WERI-Rb-1 (cell line): ENCODE data around the gene UROC1.

Source experiments
- DNase-seq: peaks from one replicate; pipeline ENCODE4 v3.0.0-alpha.2; 2020
- H3K27ac ChIP-seq: fragments of 250-450 bp; sonication (Bioruptor Pico); 2 replicates; pipeline ENCODE4 v1.5.1; 2020; ENCODE audit warnings: mild to moderate bottlenecking, moderate library complexity
- H3K27me3 ChIP-seq: fragments of 250-450 bp; sonication (Bioruptor Pico); 2 replicates; pipeline ENCODE4 v1.5.1; 2021; ENCODE audit warnings: mild to moderate bottlenecking, low read depth, moderate library complexity; ENCODE audit not compliant: insufficient read depth, severe bottlenecking
- H3K36me3 ChIP-seq: fragments of 250-450 bp; sonication (Bioruptor Pico); 2 replicates; pipeline ENCODE4 v1.5.1; 2020; ENCODE audit warnings: mild to moderate bottlenecking, moderate library complexity
- H3K4me3 ChIP-seq: 2 replicates; pipeline ENCODE4 v1.5.1; 2011; ENCODE audit warnings: low read depth, mild to moderate bottlenecking, control low read depth, low read length
- H3K9me3 ChIP-seq: fragments of 250-450 bp; sonication (Bioruptor Pico); 2 replicates; pipeline ENCODE4 v1.5.1; 2021; ENCODE audit warnings: mild to moderate bottlenecking, moderate library complexity; ENCODE audit not compliant: severe bottlenecking
- TF ChIP-seq, protein P1 (sequence below): IDR thresholded peaks from 2 replicates; pipeline ENCODE4 v1.5.1; 2011; ENCODE audit warnings: low read depth, mild to moderate bottlenecking, control low read depth, inconsistent platforms, low read length

The UROC1 gene

DNA sequence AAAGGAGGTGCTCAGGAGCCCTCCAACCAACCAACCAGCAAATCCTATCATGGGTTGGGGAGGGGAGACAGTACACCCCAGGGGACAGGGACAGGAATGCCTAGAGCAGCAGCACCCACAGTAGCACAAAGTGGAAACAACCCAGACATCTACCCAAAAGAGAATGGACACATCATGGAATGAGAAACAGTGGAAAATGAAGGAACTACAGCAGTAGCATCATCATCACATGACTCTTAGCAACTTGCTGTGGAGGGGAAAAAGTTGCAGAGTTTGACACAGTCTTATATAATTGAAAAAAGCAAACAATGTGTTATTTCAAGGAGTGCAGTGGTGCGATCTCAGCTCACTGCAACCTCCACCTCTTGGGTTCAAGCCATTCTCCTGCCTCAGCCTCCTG lies 30.1 kb upstream of the UROC1 start:
- Histone ChIP-seq H3K9me3 (no peaks in the 10 kb centered on the region), H3K27me3 (no peaks in the 10 kb centered on the region), H3K27ac (no peak overlapping the region), H3K4me3 (no peak overlapping the region), H3K36me3 (no peaks in the 10 kb centered on the region)
- TF ChIP-seq, protein P1, sequence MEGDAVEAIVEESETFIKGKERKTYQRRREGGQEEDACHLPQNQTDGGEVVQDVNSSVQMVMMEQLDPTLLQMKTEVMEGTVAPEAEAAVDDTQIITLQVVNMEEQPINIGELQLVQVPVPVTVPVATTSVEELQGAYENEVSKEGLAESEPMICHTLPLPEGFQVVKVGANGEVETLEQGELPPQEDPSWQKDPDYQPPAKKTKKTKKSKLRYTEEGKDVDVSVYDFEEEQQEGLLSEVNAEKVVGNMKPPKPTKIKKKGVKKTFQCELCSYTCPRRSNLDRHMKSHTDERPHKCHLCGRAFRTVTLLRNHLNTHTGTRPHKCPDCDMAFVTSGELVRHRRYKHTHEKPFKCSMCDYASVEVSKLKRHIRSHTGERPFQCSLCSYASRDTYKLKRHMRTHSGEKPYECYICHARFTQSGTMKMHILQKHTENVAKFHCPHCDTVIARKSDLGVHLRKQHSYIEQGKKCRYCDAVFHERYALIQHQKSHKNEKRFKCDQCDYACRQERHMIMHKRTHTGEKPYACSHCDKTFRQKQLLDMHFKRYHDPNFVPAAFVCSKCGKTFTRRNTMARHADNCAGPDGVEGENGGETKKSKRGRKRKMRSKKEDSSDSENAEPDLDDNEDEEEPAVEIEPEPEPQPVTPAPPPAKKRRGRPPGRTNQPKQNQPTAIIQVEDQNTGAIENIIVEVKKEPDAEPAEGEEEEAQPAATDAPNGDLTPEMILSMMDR, result no peak
- DNase-seq, result peak; percentile 5

DNA sequence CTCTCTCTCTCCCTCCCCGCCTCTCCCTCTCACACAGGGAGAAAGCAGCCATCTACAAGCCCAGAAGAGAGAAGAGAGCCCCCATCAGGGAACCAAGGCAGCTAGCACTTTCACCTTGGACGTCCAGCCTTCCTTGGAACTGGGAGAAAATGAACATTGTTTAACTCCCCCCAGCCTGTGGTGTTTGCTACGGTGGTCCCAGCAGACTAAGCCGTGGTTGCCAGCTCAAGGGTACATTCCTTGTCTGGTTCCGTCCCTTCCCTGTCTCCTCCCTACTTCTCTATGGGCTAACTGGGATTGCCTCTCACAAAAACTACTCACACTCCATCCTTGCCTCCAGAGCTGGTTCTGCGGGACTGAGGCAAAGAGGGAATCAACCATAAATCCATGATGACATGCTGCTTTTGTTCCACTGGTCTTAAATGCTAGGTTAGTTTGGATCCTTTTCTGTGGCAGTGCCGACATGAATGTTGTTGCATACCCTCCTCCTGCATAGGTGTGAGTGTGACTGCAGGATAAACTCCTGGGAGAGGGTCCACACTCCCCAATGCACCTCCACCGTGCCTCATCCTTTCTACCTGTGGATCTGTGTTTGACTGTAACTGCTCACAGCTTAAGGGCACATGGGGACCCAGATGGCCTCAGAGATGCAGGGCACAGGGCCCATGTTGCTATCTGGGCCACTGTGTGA lies 29.1 kb upstream of the UROC1 start:
- TF ChIP-seq, protein P1, result no peak
- Histone ChIP-seq H3K9me3 (no peaks in the 10 kb centered on the region), H3K27ac (no peak overlapping the region), H3K27me3 (no peaks in the 10 kb centered on the region), H3K4me3 (no peak overlapping the region), H3K36me3 (no peaks in the 10 kb centered on the region)
- DNase-seq, result peak; percentile 10

DNA sequence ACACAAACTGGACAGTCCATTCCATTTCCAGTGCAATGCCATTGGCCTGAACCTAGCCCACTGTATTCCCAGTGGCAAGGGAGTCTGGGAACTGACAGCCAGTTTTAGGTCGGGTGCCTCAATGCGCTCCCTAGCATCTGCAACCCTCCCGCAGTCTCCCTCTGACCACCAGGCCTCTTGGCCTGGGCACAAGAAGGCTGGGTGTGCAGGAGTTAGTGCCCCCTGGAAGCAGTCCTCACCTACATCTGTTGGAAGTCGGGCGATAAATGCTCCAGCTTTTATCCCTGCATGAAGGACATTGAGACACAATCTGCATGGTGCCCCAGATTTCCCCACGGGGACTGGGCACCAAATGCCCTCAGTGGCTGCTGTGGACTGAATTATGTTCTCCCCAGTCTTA lies 28.4 kb upstream of the UROC1 start:
- DNase-seq, result no peak
- H3K9me3 ChIP-seq, result no peaks in the 10 kb centered on the region
- TF ChIP-seq, protein P1, result no peak
- no peak overlapping the region for H3K4me3 ChIP-seq
- H3K36me3 ChIP-seq, result no peaks in the 10 kb centered on the region
- H3K27me3 ChIP-seq, result no peaks in the 10 kb centered on the region
- H3K27ac ChIP-seq, result no peak overlapping the region

DNA sequence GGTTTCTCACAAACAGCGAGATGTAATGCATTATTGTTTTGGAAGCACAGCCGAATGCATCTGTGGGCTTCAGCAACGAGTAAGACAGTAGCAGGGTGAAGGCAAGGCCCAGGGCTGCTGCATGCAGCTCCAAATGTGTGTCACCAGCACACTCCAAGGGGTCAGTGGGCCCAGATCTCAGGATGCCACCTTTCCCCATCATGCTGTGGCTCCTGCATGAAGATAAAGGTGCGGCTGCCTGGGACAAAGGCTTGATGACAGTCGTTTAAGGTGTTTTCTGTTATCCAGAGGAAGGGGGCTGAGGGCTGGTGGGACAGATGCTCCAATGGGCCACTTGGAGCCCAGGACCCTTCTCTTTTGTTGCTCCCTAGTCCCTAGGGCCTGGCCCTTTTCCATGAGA lies 28.0 kb upstream of the UROC1 start:
- no peak overlapping the region for H3K4me3 ChIP-seq
- H3K36me3 ChIP-seq, result no peaks in the 10 kb centered on the region
- no peak overlapping the region for H3K27ac ChIP-seq
- TF ChIP-seq, protein P1, result no peak
- no peaks in the 10 kb centered on the region for H3K27me3 ChIP-seq
- DNase-seq, result no peak
- H3K9me3 ChIP-seq, result no peaks in the 10 kb centered on the region

DNA sequence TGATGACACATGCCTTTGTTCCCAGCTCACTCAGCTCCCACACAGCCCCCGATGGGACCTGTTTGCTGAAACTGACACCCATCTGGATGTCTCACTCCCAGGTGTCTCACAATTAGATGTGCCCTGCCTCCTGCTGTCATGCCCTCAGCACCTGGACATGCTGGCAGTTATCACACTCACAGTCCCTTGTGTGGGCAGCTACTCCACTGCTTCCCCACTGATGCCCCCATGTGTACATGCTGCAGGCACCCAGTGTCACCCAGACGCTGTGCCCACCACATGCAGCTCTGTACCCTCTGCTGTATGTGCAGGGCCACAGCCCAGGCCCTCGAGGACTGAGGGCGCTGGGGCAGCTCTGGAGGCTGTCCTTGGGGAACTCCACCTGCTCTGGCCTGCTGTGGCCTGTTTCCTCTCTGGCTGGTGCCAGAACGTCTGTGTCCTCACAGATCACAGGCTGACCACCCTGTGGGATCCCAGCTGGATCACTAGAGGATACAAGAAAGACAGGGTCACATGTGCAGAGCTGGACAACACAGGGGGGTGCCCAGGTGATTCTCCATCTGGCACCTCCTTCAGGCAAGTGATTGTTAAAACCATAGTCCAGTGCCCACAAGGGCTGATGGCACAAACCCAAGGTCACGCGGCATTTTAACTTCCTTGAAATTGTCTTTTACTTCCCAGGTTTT lies 27.2 kb upstream of the UROC1 start:
- DNase-seq, result peak; percentile 30
- Histone ChIP-seq H3K27ac (peak overlapping the region; percentile 33; the same call in 1 of the 2 replicates), H3K9me3 (no peaks in the 10 kb centered on the region), H3K4me3 (no peak overlapping the region), H3K27me3 (no peaks in the 10 kb centered on the region), H3K36me3 (no peaks in the 10 kb centered on the region)
- TF ChIP-seq, protein P1, result no peak
